ENCODE results near the gene PRDM2.
"Not testable (repeated sequence)": the region's sequence is repeated elsewhere in the genome, so short reads cannot be mapped to it uniquely, and the experiment has no call there.

The PRDM2 gene

GRCh38 chr1:13666317-13666716 is 33.7 kb upstream of the PRDM2 start:
- DNase-seq (ENCODE audit: low read depth, low spot score): no peak
- no peaks in the 10 kb centered on the region for H3K4me1 ChIP-seq (ENCODE audit: insufficient read depth, insufficient read length)
- no peak overlapping the region for H3K9ac ChIP-seq (ENCODE audit: insufficient read length, low read depth)
- no peaks in the 10 kb centered on the region for H3K36me3 ChIP-seq (ENCODE audit: insufficient read depth, insufficient read length, low read length)
- TF ChIP-seq ZNF274 (IDR thresholded peaks at IDR 0.05; ENCODE audit: low read depth, low read length) (no peak), YY1 (IDR thresholded peaks at IDR 0.05; ENCODE audit: insufficient read depth, insufficient read length) (no peak), SUZ12 (IDR thresholded peaks at IDR 0.05; ENCODE audit: extremely low read depth, insufficient read depth, insufficient read length) (no peak)
- no peak overlapping the region for H3K4me3 ChIP-seq (ENCODE audit: insufficient read length, low read depth)
- no peaks in the 10 kb centered on the region for H3K27me3 ChIP-seq (ENCODE audit: insufficient read depth, insufficient read length)
- no peaks in the 10 kb centered on the region for H3K9me3 ChIP-seq (ENCODE audit: insufficient read depth, low read length)

GRCh38 chr1:13667691-13668090 is 32.3 kb upstream of the PRDM2 start:
- Histone ChIP-seq H3K4me3 (ENCODE audit: insufficient read length, low read depth) (no peak overlapping the region), H3K4me1 (ENCODE audit: insufficient read depth, insufficient read length) (no peaks in the 10 kb centered on the region), H3K27me3 (ENCODE audit: insufficient read depth, insufficient read length) (no peaks in the 10 kb centered on the region), H3K9me3 (ENCODE audit: insufficient read depth, low read length) (no peaks in the 10 kb centered on the region), H3K9ac (ENCODE audit: insufficient read length, low read depth) (no peak overlapping the region), H3K36me3 (ENCODE audit: insufficient read depth, insufficient read length, low read length) (no peaks in the 10 kb centered on the region)
- no peak for TF ChIP-seq SUZ12 (IDR thresholded peaks at IDR 0.05; ENCODE audit: extremely low read depth, insufficient read depth, insufficient read length)
- no peak for TF ChIP-seq YY1 (IDR thresholded peaks at IDR 0.05; ENCODE audit: insufficient read depth, insufficient read length)
- no peak for TF ChIP-seq ZNF274 (IDR thresholded peaks at IDR 0.05; ENCODE audit: low read depth, low read length)
- DNase-seq (ENCODE audit: low read depth, low spot score): no peak

- no peaks in the 10 kb centered on the region for H3K4me1 ChIP-seq (ENCODE audit: insufficient read depth, insufficient read length)
- no peak overlapping the region for H3K4me3 ChIP-seq (ENCODE audit: insufficient read length, low read depth)
- H3K9ac ChIP-seq (ENCODE audit: insufficient read length, low read depth): no peak overlapping the region
- TF ChIP-seq YY1 (IDR thresholded peaks at IDR 0.05; ENCODE audit: insufficient read depth, insufficient read length) (no peak), SUZ12 (IDR thresholded peaks at IDR 0.05; ENCODE audit: extremely low read depth, insufficient read depth, insufficient read length) (no peak), ZNF274 (IDR thresholded peaks at IDR 0.05; ENCODE audit: low read depth, low read length) (no peak)
- no peaks in the 10 kb centered on the region for H3K9me3 ChIP-seq (ENCODE audit: insufficient read depth, low read length)
- DNase-seq (ENCODE audit: low read depth, low spot score): no peak
- H3K36me3 ChIP-seq (ENCODE audit: insufficient read depth, insufficient read length, low read length): no peaks in the 10 kb centered on the region
- H3K27me3 ChIP-seq (ENCODE audit: insufficient read depth, insufficient read length): no peaks in the 10 kb centered on the region
These were observed 25.6 kb upstream of the PRDM2 start for GRCh38 chr1:13674377-13674776.

- H3K9me3 ChIP-seq (ENCODE audit: insufficient read depth, low read length): no peaks in the 10 kb centered on the region
- no peaks in the 10 kb centered on the region for H3K4me1 ChIP-seq (ENCODE audit: insufficient read depth, insufficient read length)
- H3K9ac ChIP-seq (ENCODE audit: insufficient read length, low read depth): no peak overlapping the region
- DNase-seq (ENCODE audit: low read depth, low spot score): no peak
- TF ChIP-seq ZNF274 (IDR thresholded peaks at IDR 0.05; ENCODE audit: low read depth, low read length): no peak
- TF ChIP-seq YY1 (IDR thresholded peaks at IDR 0.05; ENCODE audit: insufficient read depth, insufficient read length): no peak
- TF ChIP-seq SUZ12 (IDR thresholded peaks at IDR 0.05; ENCODE audit: extremely low read depth, insufficient read depth, insufficient read length): no peak
- no peaks in the 10 kb centered on the region for H3K27me3 ChIP-seq (ENCODE audit: insufficient read depth, insufficient read length)
- no peaks in the 10 kb centered on the region for H3K36me3 ChIP-seq (ENCODE audit: insufficient read depth, insufficient read length, low read length)
- no peak overlapping the region for H3K4me3 ChIP-seq (ENCODE audit: insufficient read length, low read depth)
These were observed 24.8 kb upstream of the PRDM2 start for GRCh38 chr1:13675151-13675651.

GRCh38 chr1:13677896-13678295 is 22.1 kb upstream of the PRDM2 start:
- Histone ChIP-seq H3K27me3 (ENCODE audit: insufficient read depth, insufficient read length) (no peaks in the 10 kb centered on the region), H3K9me3 (ENCODE audit: insufficient read depth, low read length) (no peaks in the 10 kb centered on the region), H3K36me3 (ENCODE audit: insufficient read depth, insufficient read length, low read length) (no peaks in the 10 kb centered on the region), H3K4me1 (ENCODE audit: insufficient read depth, insufficient read length) (no peaks in the 10 kb centered on the region), H3K4me3 (ENCODE audit: insufficient read length, low read depth) (no peak overlapping the region), H3K9ac (ENCODE audit: insufficient read length, low read depth) (no peak overlapping the region)
- TF ChIP-seq ZNF274 (IDR thresholded peaks at IDR 0.05; ENCODE audit: low read depth, low read length) (no peak), YY1 (IDR thresholded peaks at IDR 0.05; ENCODE audit: insufficient read depth, insufficient read length) (no peak), SUZ12 (IDR thresholded peaks at IDR 0.05; ENCODE audit: extremely low read depth, insufficient read depth, insufficient read length) (no peak)
- DNase-seq (ENCODE audit: low read depth, low spot score): no peak

GRCh38 chr1:13679651-13680050 is 20.3 kb upstream of the PRDM2 start:
- no peaks in the 10 kb centered on the region for H3K4me1 ChIP-seq (ENCODE audit: insufficient read depth, insufficient read length)
- TF ChIP-seq SUZ12 (IDR thresholded peaks at IDR 0.05; ENCODE audit: extremely low read depth, insufficient read depth, insufficient read length): no peak
- no peak for TF ChIP-seq YY1 (IDR thresholded peaks at IDR 0.05; ENCODE audit: insufficient read depth, insufficient read length)
- no peak for TF ChIP-seq ZNF274 (IDR thresholded peaks at IDR 0.05; ENCODE audit: low read depth, low read length)
- no peaks in the 10 kb centered on the region for H3K27me3 ChIP-seq (ENCODE audit: insufficient read depth, insufficient read length)
- H3K4me3 ChIP-seq (ENCODE audit: insufficient read length, low read depth): no peak overlapping the region
- H3K36me3 ChIP-seq (ENCODE audit: insufficient read depth, insufficient read length, low read length): no peaks in the 10 kb centered on the region
- no peaks in the 10 kb centered on the region for H3K9me3 ChIP-seq (ENCODE audit: insufficient read depth, low read length)
- DNase-seq (ENCODE audit: low read depth, low spot score): no peak
- H3K9ac ChIP-seq (ENCODE audit: insufficient read length, low read depth): no peak overlapping the region

GRCh38 chr1:13680609-13681008 is 19.4 kb upstream of the PRDM2 start:
- DNase-seq (ENCODE audit: low read depth, low spot score); H3K9me3 ChIP-seq (ENCODE audit: insufficient read depth, low read length); H3K4me1 ChIP-seq (ENCODE audit: insufficient read depth, insufficient read length); H3K9ac ChIP-seq (ENCODE audit: insufficient read length, low read depth); H3K4me3 ChIP-seq (ENCODE audit: insufficient read length, low read depth); H3K27me3 ChIP-seq (ENCODE audit: insufficient read depth, insufficient read length); H3K36me3 ChIP-seq (ENCODE audit: insufficient read depth, insufficient read length, low read length): not testable (repeated sequence)

- Histone ChIP-seq H3K4me3 (ENCODE audit: insufficient read length, low read depth) (no peak overlapping the region), H3K27me3 (ENCODE audit: insufficient read depth, insufficient read length) (no peaks in the 10 kb centered on the region), H3K36me3 (ENCODE audit: insufficient read depth, insufficient read length, low read length) (no peaks in the 10 kb centered on the region), H3K9me3 (ENCODE audit: insufficient read depth, low read length) (no peaks in the 10 kb centered on the region), H3K4me1 (ENCODE audit: insufficient read depth, insufficient read length) (no peaks in the 10 kb centered on the region), H3K9ac (ENCODE audit: insufficient read length, low read depth) (no peak overlapping the region)
- TF ChIP-seq SUZ12 (IDR thresholded peaks at IDR 0.05; ENCODE audit: extremely low read depth, insufficient read depth, insufficient read length) (no peak), ZNF274 (IDR thresholded peaks at IDR 0.05; ENCODE audit: low read depth, low read length) (no peak), YY1 (IDR thresholded peaks at IDR 0.05; ENCODE audit: insufficient read depth, insufficient read length) (no peak)
- no peak for DNase-seq (ENCODE audit: low read depth, low spot score)
These were observed 18.1 kb upstream of the PRDM2 start for GRCh38 chr1:13681921-13682320.

Measured in NT2/D1 (cell line).